Medulla oblongata (tissue), 1 donor: Measurements from ENCODE around the gene TARDBP.
"Not testable (repeated sequence)": the region's sequence is repeated elsewhere in the genome, so short reads cannot be mapped to it uniquely, and the experiment has no call there.

Source experiments
- DNase-seq: peaks from one replicate; pipeline ENCODE4 v3.0.0-alpha.2; 2015; ENCODE audit errors: extremely low spot score

TARDBP gene

DNA sequence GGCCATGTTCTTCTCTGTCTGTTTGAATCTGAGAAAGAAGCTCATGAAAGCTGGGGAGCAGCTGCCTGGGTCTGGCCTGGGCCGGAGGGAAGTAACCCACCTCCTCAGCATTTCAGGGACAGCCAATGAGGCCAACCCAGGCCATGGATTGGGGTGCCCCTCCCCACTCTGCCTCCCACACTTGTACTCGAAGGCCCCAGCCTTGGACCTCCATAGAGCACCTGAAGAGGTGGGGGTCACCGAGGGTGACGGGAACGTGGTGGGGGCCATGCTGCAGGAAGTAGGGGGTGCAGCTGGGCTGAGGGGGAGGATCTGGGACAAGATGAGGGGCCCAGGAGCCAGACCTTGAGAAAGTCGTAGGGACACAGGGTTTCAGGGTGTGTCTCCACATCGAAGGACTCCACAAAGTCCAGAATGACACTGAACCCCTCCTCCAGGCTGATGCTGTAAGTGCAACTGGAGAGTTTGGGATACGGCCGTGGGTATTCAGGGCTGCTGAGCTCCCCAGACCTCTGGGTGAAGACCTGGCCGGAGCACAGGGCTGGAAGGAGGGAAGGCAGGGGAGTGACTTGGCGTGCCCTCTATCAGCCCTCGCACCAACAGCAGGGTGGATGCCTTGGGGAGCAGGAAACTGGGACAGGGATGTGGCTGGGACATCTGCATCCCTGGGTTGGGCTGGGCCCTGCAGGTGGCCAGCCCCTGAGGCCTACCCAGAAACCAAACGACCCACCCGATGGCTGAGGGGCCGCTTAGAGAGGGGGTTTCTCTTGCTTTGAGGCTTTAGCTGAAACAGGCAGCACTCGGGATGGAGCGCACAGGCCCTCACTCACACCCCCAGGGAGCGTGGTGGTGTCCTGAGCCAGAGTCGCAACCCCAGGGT is 30.8 kb downstream of the TARDBP start:
- DNase-seq, result no peak

DNA sequence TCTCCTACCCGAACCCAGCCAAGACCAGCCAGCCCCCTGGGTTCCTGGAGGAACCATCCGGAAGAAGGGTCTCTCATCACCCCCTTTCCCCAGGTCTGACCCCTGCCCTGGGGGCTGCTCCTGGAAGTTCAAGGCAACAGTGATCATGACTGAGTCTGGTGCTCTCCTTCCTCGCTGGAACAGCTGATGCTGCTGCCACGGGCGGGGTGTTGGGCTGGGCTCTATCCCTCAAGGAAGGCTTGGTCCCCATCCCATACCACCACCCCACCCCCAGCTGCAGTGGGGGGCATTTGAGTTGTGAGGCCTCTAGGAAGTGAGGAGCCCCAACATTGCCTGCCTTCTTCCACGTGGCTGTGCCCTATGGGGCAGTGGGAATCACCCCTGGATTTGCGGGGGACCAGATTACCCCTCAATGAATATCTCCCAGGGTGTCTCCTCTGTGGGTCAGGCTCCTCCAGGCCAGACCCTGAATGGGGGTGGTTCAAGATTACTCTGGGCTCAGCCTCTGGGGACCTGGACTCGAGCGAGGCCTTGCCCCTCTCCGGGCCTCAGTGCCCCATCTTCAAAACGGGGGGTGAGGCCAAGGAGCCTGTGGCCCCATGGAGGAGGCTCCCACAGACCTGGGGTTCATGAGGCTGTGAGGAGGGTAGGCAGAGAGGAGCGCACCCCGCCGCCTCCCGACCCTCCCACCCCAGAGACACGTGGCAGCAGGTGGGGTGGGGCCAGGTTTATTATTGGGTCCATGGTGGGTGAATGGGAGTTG is 31.8 kb downstream of the TARDBP start:
- no peak for DNase-seq

DNA sequence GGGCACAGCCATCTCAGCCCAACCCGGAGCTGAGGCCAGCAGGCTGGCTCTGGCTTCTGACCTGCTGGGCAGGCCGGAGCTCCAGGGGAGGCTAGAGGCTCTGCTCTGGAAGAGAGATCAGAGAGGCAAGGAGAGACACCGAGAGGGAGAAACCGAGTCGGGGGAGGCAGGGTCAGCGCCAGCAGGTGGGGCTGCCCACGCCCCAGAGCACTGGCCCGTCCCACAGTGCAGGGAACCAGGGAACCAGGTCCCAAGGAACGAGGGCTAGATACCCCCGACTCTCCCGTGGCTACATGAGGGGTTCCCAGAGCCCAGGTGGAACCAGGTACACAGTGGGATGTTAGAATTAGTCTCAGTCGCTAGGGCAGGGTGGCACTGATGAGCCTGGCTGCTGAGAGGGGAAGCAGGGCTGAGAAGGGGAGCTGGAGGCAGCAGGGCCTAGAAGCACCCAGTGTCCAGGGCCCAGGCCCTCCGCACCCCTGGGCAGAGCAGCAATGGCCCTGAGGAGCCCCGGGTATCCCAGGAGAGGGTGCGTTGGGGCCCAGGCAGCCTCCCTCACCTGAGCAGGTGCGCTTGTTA is 32.5 kb downstream of the TARDBP start:
- no peak for DNase-seq

DNA sequence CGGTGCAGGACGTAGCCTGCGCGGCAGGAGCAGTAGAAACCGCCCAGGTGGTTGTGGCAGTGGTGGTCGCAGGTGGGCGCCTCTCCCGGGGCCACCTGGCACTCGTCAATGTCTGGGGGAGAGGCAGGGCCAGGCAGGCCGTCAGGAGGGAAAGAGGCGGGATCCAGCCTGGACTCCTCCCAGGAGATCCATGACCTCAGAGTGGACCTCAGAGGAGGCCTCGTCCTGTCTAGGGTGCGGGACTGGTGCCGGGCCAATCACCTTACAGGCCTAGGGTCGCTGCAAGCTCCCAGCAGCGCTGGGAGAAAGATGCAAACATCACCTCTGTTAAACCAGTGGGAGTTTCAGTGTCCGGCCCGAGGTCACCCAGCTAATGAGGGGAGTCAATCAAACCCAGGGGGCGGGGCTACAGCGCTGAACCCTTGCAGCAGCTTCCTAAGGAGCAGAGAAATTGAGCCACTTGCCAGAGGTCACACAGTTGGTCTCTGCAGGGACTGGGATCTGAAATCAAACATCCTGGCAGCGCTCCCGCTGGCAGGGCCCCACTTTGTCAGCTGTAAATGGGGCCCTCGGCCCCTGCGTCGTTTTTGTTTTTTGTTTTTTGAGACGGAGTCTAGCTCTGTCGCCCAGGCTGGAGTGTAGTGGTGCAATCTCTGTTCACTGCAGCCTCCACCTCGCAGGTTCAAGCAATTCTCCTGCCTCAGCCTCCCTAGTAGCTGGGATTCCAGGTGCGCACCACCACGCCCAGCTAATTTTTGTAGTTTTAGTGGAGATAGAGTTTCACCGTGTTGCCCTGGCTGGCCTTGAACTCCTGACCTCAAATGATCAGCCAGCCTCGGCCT is 33.2 kb downstream of the TARDBP start:
- DNase-seq, result no peak

DNA sequence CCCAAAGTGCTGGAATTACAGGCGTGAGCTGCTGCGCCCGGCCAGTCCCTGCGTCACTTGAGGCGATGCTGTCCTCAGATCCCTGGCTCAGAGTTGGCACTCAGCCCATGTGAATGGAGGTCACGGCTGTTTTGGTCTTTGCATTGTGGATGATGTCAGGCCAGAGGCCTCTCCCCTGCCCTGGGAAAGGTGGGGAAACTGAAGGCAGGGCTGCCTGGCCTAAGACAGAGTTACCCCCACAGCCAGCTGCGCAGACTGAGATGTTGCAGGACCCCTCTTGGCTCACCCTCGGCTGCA is 33.8 kb downstream of the TARDBP start:
- no peak for DNase-seq

DNA sequence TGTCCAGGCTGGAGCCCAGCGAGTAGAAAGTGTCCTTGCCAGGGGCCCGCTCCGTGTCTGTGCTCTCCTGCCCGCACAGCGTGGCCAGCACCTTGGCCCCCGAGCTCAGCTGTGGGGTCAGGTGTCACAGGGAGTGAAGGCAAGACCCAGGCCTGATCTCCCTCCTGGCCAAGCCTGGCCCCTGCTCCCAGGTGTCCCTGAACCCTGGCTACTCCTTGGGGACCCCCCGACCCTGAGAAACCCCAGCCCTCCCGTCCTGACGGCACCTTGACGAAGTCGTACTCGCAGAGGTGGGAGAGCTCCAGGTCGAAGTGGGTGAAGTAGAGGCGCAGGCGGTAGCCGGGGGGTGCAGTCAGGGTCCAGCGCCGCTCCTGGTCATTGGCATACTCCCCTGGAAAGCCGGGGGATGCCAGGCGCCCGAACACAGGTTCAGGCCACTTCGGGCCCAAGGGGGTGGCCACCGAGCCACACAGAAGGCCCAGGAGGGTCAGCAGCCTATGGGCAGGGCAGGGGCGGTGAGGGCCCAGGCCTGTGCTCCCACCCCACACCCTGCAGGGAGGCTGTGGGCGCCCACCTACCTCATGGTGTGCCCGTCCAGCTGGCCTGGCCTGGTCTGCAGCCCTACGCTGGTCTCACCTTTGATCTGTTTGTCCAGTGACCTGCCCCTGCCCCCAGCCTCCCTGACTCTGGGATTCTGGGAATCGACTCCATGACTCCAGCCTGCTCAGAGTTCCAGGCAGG is 34.3 kb downstream of the TARDBP start, which contains the start of gene MASP2:
MASP2 (minus strand) TSS at position 615 of the 741 bp plus-strand sequence; CDS start at position 583, 32 bp downstream.
- no peak for DNase-seq

DNA sequence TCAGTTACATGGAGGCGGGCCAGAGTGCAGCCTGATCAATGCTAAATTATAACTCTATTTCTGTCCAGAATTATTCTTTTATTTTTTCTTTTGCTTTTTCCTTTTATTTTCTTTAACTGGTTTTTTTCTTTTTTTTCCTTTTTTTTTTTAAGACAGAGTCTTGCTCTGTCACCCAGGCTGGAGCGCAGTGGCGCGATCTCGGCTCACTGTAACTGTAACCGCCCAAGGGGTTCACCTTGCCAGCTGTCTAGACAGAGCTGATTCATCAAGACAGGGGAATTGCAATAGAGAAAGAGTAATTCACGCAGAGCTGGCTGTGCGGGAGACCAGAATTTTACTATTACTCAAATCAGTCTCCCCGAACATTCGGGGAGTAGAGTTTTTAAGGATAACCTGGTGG is 38.7 kb downstream of the TARDBP start:
- DNase-seq, result not testable (repeated sequence)

DNA sequence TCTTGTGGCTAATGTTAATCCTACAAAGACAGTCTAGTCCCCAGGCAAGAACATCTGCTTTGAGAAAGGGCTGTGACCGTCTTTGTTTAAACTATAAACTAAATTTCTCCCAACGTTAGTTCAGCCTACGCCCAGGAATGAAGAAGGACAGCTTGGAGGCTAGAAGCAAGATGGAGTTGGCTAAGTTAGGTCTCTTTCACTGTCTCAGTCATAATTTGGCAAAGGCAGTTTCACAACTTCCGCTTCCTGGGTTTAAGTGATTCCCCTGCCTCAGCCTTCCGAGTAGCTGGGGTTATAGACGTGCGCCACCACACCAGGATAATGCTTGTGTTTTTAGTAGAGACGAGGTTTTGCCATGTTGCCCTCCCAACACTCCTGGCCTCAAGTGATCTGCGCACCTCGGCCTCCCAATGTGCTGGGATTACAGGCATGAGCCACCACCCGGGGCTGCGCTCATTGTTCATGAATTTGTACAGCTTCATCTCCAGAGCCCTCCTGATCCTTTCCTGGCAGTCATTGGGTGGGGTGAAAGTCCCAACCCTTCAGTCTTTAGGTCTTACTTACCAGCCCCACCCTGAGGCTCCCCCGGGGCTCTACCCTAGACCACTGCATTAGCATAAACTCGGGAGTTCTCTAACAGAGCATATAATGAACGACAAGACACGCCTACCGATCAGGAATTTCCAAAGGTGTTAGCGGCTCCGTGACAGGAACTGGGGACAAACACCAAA is 39.5 kb downstream of the TARDBP start:
- DNase-seq, result no peak

DNA sequence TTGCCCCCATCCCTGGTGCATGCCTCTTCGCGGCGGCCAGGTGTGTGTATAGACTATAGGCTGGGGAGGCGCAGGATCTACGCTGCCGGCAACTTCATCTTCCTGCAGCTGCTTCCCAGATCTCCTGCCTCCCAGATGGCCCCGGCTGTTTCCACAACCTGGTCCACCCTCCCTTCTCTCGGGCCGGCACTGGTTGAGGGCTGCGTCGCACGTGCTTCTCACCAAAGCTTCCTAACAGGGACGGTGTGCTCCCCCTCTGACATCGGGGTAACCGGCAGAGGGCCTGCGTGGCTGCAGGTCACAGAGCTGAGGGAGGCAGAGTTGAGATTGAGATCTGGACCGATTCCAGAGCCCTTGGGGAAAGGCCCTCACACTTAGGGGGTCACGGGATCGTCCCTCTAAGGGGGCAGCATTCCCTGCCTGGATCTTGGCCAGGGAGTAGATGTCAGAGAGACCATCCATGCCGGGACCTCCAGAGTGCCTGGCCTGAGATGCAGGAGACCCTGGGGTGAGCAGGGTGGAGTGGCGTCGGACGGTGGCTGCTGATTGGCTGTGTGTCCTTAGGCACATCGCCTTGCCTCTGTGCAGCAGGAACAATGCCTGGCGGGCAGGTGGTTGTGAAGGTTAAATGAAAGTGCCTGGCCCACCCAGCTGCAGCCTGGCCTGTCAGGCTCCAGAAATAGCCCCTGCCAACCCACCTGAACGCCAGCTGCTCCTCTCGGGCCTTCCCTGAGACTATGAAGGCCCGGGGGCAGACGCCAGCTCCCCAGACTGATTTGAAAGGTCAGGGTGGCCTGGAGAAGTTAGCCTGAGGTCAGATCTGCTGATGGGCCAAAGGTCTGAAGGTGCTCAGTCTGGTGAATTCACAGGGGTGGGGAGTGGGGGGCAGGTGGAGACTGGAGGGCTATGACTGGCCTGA is 40.6 kb downstream of the TARDBP start:
- DNase-seq, result no peak

DNA sequence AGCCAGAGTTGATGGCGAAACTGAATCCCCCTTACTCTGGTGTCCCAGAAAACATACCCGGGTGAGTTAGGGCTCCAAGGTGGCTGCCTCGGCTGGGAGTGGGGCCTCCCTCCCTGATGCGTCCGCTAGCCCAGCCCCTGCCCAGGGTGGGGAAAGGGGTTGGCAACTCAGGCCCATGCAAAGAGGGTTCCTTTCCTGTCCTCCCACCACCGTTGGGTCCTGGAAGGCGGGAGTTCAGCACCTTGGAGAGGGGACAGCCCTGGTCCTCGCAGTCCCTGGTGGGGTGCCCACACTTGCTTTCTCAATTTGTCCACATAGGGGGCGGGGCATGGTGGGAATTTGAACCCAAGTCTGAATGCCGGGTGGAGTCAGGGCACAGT is 41.3 kb downstream of the TARDBP start:
- no peak for DNase-seq

DNA sequence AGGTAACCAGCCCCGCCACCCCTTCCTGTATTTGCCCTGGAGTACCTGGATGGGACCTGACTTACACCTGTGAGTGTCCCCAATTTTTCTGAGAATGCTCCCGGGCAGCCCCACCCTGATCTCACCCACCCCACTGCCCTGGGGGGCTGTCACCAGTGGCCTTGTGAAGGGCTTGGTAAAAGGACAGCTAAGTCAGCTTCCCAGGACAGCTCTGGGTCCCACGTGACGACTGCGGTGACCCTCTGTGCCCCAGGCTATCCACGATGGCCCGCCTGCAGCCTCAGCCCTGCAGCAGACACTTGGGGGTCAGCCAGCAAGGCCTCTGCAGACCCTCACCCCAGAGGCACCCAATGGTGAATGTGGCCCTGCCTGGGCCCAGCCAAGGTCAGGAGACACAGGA is 41.7 kb downstream of the TARDBP start:
- no peak for DNase-seq

DNA sequence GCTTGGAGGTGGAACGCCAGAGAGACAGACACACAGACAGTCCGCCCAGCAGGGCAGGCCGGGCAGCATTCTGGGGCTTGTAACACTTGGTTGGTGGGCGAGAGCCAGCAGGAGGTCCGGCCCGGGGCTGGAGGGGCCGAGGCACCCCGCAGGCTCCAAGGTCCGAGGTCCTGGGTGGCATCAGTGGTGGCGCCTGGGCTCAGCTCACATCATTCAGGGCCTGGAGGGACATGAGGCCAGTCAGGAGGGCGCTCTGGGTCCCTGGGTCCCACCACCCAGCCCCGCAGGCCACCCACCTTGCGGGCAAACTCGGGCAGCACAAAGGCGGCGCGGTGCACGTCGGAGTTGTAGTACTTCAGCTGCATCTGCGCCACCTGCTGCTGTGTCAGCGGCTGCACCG is 42.2 kb downstream of the TARDBP start:
- no peak for DNase-seq

DNA sequence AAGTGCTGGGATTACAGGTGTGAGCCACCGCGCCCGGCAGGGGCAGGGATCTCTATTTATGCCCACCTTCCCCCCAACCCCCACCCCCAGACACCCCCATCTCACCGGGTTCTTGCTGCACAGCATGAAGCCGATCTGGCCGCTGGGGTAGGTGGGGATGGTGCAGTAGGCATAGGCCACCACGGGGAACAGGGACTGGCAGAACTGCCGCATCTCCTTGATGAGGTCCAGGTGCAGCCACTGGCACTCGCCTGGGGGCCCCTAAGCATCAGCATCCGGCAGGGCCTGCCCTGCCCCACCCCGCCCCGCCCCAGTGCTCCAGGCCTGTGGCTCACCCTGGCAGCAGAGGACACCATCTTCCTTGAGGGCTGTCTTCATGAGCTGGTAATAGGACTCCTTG is 43.2 kb downstream of the TARDBP start:
- DNase-seq, result no peak

DNA sequence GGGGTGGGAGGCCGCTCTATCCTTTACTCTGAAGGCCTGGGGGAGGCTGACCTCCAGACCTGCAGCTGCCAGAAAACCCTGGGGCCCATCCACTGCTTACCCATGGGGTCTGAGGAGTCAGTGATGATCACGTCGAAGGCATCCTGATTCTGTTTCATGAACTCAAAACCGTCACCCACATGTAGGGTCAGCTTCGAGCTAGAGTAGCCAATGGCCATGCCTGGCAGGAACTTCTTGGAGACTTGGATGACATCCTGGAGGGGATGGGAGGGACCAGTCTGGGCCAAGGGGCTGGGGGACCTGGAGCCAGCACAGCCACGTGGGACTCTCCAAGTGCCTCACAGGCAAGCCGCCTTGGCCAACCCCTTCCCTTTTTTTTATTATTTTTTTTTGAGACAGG is 44.0 kb downstream of the TARDBP start:
- no peak for DNase-seq

DNA sequence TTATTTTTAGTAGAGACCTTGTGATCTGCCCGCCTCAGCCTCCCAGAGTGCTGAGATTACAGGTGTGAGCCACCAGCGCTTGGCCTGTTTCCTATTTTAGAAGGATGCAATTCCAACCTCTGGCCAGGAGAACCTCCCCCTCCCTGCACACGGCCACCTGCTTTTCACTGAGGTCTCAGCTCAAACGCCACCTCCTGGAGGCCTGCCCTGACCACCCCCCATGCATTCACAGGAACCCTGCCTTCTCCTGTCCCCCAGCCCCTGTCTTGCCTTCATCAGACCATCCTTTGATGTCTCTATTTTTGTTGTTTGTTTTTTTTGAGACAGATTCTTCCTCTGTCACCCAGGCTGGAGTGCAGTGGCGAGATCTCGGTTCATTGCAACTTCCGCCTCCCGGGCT is 45.0 kb downstream of the TARDBP start:
- DNase-seq, result no peak

DNA sequence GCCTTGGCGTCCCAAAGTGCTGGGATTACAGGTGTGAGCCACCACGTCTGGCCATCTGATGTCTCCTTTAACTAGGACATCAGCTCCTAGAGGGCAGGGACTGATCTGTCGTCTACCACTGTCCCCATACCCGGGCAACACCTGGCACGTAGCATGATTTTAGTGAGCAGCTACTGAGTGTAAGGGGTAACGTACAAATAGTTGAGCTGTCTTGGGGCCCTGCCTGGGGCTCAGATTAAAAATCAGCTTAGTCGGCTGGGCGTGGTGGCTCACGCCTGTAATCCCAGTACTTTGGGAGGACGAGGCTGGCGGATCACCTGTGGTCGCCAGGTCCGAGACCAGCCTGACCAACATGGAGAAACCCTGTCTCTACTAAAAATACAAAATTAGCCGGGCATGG is 45.6 kb downstream of the TARDBP start:
- no peak for DNase-seq

DNA sequence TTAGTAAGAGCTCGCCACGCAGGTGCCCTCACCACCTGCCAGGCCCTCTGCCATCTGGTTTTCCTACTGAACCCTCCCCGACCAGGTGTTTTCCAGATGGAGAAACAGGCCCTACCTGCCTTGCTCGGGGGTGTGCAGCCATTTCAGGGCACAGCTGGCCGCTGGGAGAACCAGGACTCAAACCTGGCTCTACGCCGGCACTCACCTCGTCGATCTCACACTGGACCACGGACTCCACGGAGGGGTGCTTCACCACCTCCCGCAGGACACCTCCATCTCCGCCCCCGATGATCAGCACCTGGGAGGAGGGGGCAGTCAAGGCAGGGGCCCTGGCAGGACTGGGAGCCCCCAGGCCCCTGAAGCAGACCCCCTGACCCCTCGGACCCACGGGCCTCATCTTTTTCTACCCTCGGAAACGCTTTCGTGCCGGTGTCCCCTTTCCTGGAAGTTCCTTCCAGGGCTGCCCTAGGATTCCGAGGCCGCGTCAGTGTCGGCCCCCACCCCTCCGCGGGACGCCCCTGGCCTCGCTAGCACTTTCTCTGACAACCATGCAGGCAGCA is 46.2 kb downstream of the TARDBP start:
- DNase-seq, result no peak

DNA sequence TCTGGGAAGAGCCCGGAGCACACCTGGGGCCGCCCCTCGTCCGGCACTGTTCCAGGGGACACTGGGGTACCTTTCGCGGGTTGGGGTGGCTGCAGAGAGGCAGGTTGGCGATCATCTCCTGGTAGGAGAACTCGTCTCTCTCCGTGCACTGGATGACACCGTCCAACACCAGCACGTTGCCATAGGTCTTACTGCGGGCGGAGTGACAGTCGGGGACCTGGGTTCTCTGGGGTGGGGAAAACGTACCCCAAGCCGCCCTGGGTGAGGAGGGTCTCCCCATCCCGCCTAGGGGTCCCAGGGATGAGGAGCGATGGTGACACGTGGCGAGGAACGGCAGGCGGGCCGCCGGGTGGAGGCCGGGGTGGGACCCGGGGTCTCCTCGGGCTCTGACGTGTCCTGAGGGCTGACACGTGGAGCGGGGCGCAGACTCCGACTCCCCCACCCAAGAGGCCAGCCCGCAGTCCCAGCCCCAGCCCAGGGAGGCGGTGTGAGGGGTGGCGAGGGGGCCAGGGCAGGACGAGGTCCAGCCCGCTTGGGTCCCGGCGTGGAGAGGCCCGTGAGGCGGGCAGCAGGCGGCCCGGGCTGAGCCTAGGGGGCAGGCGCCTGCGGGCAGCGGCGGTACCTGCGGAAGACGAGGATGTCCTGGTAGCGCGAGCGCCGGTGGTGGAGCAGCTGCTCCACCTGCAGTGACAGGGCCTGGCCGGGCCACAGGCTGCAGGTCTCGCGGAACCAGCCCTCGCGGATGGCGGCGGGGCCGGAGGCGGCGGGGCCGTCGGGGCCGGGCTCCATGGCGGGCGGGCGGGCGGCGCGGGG is 46.9 kb downstream of the TARDBP start:
- no peak for DNase-seq
